GM12878 (cell line): ENCODE data around the gene FSTL4. TPM values are rescaled to one million over a fixed set of nuclear protein-coding genes. Genes with fewer than 3 reads are reported as not detected.

Source experiments
- ATAC-seq: fragments of 200-7000 bp; cut with Tn5 transposase; 3 replicates; pipeline ENCODE4 v1.9.1; 2020; ENCODE audit warnings: mild to moderate bottlenecking, moderate library complexity
- BruUV-seq: library from RNA; stranded (reverse); fragments of 400-500 nt; replicated peaks from 2 replicates; lab custom pipeline; 2021; lab: Mats Ljungman, UMichigan
- CTCF ChIA-PET: fragments of 300-600 bp; sonication (Branson Sonifier 250); formaldehyde crosslinking; extraction: SDS; loops from one replicate; lab custom pipeline; 2021; ENCODE audit warnings: inconsistent platforms; lab: Yijun Ruan, JAX
- POLR2A ChIA-PET: fragments of 350-600 bp; formaldehyde crosslinking; extraction: SDS; loops from one replicate; lab custom pipeline; 2021; ENCODE audit warnings: inconsistent platforms; lab: Charles Lee
- RAD21 ChIA-PET: fragments of 300-600 bp; sonication (Branson Sonifier 250); formaldehyde crosslinking; loops from one replicate; lab custom pipeline; 2023; ENCODE audit warnings: antibody characterized with exemption; ENCODE audit not compliant: unreplicated experiment; lab: Charles Lee
- SMC1A ChIA-PET: fragments of 300-600 bp; sonication (Branson Sonifier 250); formaldehyde crosslinking; loops from one replicate; lab custom pipeline; 2023; ENCODE audit not compliant: unreplicated experiment, uncharacterized antibody; lab: Charles Lee
- DNase-seq: peaks from one replicate; pipeline ENCODE4 v3.0.0-alpha.2; 2011; ENCODE audit warnings: low read depth, low spot score
- FAIRE-seq: peaks from 3 replicates; lab custom pipeline; 2011; peaks lifted over from hg19 to GRCh38; lab: Jason Lieb, UNC
- H2AFZ ChIP-seq: 2 replicates; pipeline ENCODE4 v1.6.0; 2011; ENCODE audit warnings: low read depth, low read length, control low read depth; ENCODE audit not compliant: control insufficient read depth
- H3K27ac ChIP-seq: 2 replicates; pipeline ENCODE4 v1.5.1; 2011; ENCODE audit warnings: control low read depth; ENCODE audit not compliant: control insufficient read depth, insufficient read depth
- H3K27me3 ChIP-seq, 2 experiments: replicated peaks in 1 of 2; 2 replicates each; pipeline versions ENCODE4 v1.6.0 to v1.6.1; 2011; ENCODE audit warnings: low read length in 1 of 2; ENCODE audit not compliant: control insufficient read depth in 2 of 2, insufficient read depth in 2 of 2
- H3K36me3 ChIP-seq, 2 experiments: 2 replicates each; pipeline ENCODE4 v1.5.1; 2011; ENCODE audit warnings: low read length in 1 of 2; ENCODE audit not compliant: control insufficient read depth in 2 of 2, insufficient read depth in 2 of 2
- H3K4me1 ChIP-seq: 2 replicates; pipeline ENCODE4 v1.6.1; 2011; ENCODE audit warnings: mild to moderate bottlenecking, low read length, moderate library complexity, mixed read lengths; ENCODE audit not compliant: control insufficient read depth, insufficient read depth
- H3K4me2 ChIP-seq: 2 replicates; pipeline ENCODE4 v1.6.0; 2011; ENCODE audit warnings: control low read depth; ENCODE audit not compliant: control insufficient read depth, insufficient read depth
- H3K4me3 ChIP-seq: fragments of 200-600 bp; sonication (generic); 2 replicates; pipeline ENCODE4 v1.5.1; 2016
- H3K79me2 ChIP-seq: 2 replicates; pipeline ENCODE4 v1.6.0; 2011; ENCODE audit warnings: low read length; ENCODE audit not compliant: control insufficient read depth, insufficient read depth
- H3K9ac ChIP-seq: 2 replicates; pipeline ENCODE4 v1.8.0; 2011; ENCODE audit warnings: low read length, control low read depth, mixed read lengths; ENCODE audit not compliant: control insufficient read depth, insufficient read depth
- H3K9me3 ChIP-seq: replicated peaks from 3 replicates; pipeline ENCODE4 v1.5.1; 2011; ENCODE audit warnings: mild to moderate bottlenecking, low read length; ENCODE audit not compliant: control insufficient read depth, insufficient read depth
- H4K20me1 ChIP-seq: 2 replicates; pipeline ENCODE4 v1.6.0; 2011; ENCODE audit not compliant: control insufficient read depth, insufficient read depth
- FOXK2 ChIP-seq: fragments of 450-650 bp; IDR thresholded peaks from 2 replicates; pipeline ENCODE4 v1.6.1; 2017; ENCODE audit warnings: mild to moderate bottlenecking, moderate library complexity
- MAX ChIP-seq: IDR thresholded peaks from 2 replicates; pipeline ENCODE4 v1.6.1; 2012; ENCODE audit warnings: low read depth, low read length, improper control_type of control experiment
- NFXL1 ChIP-seq: fragments of 450-650 bp; IDR thresholded peaks from 2 replicates; pipeline ENCODE4 v1.6.1; 2017; ENCODE audit warnings: antibody characterized with exemption, mild to moderate bottlenecking, borderline replicate concordance
- PBX3 ChIP-seq: IDR thresholded peaks from 2 replicates; pipeline ENCODE4 v1.6.1; 2011; ENCODE audit warnings: mild to moderate bottlenecking, low read depth, low read length, moderate library complexity; ENCODE audit not compliant: insufficient replicate concordance
- SMAD1 ChIP-seq: fragments of 450-650 bp; IDR thresholded peaks from 2 replicates; pipeline ENCODE4 v1.6.1; 2018; ENCODE audit warnings: mild to moderate bottlenecking, low read depth; ENCODE audit not compliant: partially characterized antibody
- SRF ChIP-seq, 2 experiments: IDR thresholded peaks; 2 replicates each; pipeline ENCODE4 v1.6.1; 2011; ENCODE audit warnings: low read depth in 2 of 2, low read length in 2 of 2, mild to moderate bottlenecking in 1 of 2, moderate library complexity in 1 of 2
- STAT3 ChIP-seq: IDR thresholded peaks from 2 replicates; pipeline ENCODE4 v1.6.1; 2011; ENCODE audit warnings: low read depth, low read length, improper control_type of control experiment
- TARDBP ChIP-seq: IDR thresholded peaks from 2 replicates; pipeline ENCODE4 v1.6.1; 2016; ENCODE audit warnings: borderline replicate concordance
- YBX1 ChIP-seq: fragments of 450-650 bp; IDR thresholded peaks from 2 replicates; pipeline ENCODE4 v1.6.1; 2016; ENCODE audit warnings: antibody characterized with exemption
- whole genome bisulfite sequencing: methylation state at CpG from one replicate; pipeline ENCODE4 v1.1.6; 2016; ENCODE audit warnings: low lambda C conversion rate; ENCODE audit not compliant: insufficient replicate concordance, insufficient coverage; ENCODE audit errors: missing lambda C conversion rate; 5-methylcytosine and 5-hydroxymethylcytosine counted together
- in situ Hi-C: fragments of 300-500 bp; cut with MboI; formaldehyde crosslinking; loops from 9 replicates; pipeline ENCODE4 v1.14.3; 2018; ENCODE audit warnings: mixed read lengths
- intact Hi-C: fragments of 100-400 bp; cut with micrococcal nuclease; formaldehyde crosslinking; loops from one replicate; pipeline ENCODE4 v1.14.2; 2022; ENCODE audit not compliant: unreplicated experiment
- polyA plus RNA-seq, 11 experiments: library from polyadenylated mRNA; depleted of rRNA in 4 of 11; unstranded in 6 of 11; stranded (reverse) in 5 of 11; fragments of >200 nt; fragmentation: Nextera tagmentation in 4 of 11; fragmentation: Illumina TruSeq in 1 of 11; extraction: Ambion mirVana in 4 of 11; extraction: Trizol in 1 of 11; gene quantifications; 1 replicate in 1 of 11; 2 replicates in 10 of 11; pipeline versions ENCODE4 v1.2.1 to v1.2.3, GENCODE V29; 2011 to 2016; ENCODE audit warnings: inconsistent platforms in 2 of 11, missing spikeins in 2 of 11, low read depth in 1 of 11
- total RNA-seq, 4 experiments: library from RNA; depleted of rRNA in 3 of 4; stranded (reverse); fragments of >200 nt in 3 of 4; fragmentation: Illumina TruSeq in 1 of 4; extraction: Trizol in 1 of 4; gene quantifications; 2 replicates each; pipeline versions ENCODE4 v1.2.1 to v1.2.3, GENCODE V29; 2013 to 2021
- TF ChIP-seq, protein P1 (sequence below): IDR thresholded peaks from 2 replicates; pipeline ENCODE4 v1.6.1; 2012; ENCODE audit warnings: low read depth, low read length, improper control_type of control experiment

The FSTL4 gene
- total and polyA plus RNA-seq, 10 of the 15 experiments (the other 5 are each of a cell fraction or from before 2014, with no cell fraction given) = 0.01 to 0.79 (median 0.21) TPM; not detected in 6

DNA sequence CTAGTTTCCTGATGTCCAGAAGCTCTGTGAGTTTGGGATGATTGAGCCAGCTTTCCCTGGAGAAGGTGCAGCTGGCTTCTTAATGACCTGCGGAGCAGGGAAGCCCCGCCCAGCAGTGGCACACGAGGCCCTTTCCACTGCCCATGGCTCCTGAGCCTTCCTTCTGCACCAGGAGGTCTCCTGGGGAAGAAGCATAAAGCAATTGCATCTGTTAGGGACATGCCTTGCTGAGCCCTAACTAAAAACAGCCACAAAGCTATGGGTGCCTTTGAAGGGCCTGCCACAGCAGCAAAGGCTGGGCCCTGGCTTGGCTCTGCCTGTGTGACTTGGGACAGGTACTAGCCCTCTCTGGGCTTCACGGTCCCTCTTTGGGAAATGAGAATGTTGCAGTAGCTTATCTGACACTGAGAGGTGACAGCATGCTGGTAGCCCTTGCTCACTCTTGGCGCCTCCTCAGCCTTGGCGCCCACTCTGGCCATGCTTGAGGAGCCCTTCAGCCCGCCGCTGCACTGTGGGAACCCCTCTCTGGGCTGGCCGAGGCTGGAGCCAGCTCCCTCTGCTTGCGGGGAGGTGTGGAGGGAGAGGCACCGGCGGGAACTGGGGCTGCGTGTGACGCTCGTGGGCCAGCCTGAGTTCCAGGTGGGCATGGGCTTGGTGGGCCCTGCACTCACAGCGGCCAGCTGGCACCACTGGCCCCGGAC, 218.4 kb downstream of the FSTL4 start (continued):
- no peak for TF ChIP-seq PBX3
- TF ChIP-seq SMAD1 = no peak
- TF ChIP-seq NFXL1 = no peak
- no peak for TF ChIP-seq MAX
- TF ChIP-seq, protein P1, sequence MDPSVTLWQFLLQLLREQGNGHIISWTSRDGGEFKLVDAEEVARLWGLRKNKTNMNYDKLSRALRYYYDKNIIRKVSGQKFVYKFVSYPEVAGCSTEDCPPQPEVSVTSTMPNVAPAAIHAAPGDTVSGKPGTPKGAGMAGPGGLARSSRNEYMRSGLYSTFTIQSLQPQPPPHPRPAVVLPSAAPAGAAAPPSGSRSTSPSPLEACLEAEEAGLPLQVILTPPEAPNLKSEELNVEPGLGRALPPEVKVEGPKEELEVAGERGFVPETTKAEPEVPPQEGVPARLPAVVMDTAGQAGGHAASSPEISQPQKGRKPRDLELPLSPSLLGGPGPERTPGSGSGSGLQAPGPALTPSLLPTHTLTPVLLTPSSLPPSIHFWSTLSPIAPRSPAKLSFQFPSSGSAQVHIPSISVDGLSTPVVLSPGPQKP = no peak
- TF ChIP-seq SRF (IDR thresholded peaks at IDR 0.05; ENCODE audit: low read depth in 2 of 2, low read length in 2 of 2) = no peak
- TF ChIP-seq FOXK2 = no peak
- TF ChIP-seq STAT3 = no peak

GRCh38 chr5:133392448-133392847, 219.9 kb downstream of the FSTL4 start:
- BruUV-seq = no TSS peak
- no peak for DNase-seq
- peaks cover 0 to 2% of the 10 kb centered on the region in 2 experiments; a peak in 1 of 4 replicates for H3K27me3 ChIP-seq
- no peak overlapping the region for H3K27ac ChIP-seq
- H2AFZ ChIP-seq = no peak overlapping the region
- peaks cover 11% of the 10 kb centered on the region for H3K4me1 ChIP-seq
- POLR2A ChIA-PET = no interaction called here
- RAD21 ChIA-PET = no interaction called here
- no peak overlapping the region for H3K4me2 ChIP-seq
- ATAC-seq = no peak
- no peak for FAIRE-seq
- 27% methylated on average over 4 of the region's 4 CpGs for WGBS
- intact Hi-C loops = no loop called here
- H3K36me3 ChIP-seq = no peaks in the 10 kb centered on the region
- H3K79me2 ChIP-seq = no peaks in the 10 kb centered on the region
- H4K20me1 ChIP-seq = no peaks in the 10 kb centered on the region
- H3K9me3 ChIP-seq = no peaks in the 10 kb centered on the region
- CTCF ChIA-PET = no interaction called here
- H3K9ac ChIP-seq = no peak overlapping the region
- SMC1A ChIA-PET = no interaction called here
- H3K4me3 ChIP-seq = no peak overlapping the region
- in situ Hi-C loops = no loop called here
- TF ChIP-seq TARDBP = no peak
- no peak for TF ChIP-seq YBX1
